ENCODE results near the gene CCL14. TPM values are rescaled to one million over a fixed set of nuclear protein-coding genes. Genes with fewer than 3 reads are reported as not detected.

The CCL14 gene
- total RNA-seq, 1 experiment from 2014 or later: not detected

- no peak overlapping the region for H3K14ac ChIP-seq (ENCODE audit: insufficient read depth, low read length)
Measured at GRCh38 chr17:35968520-35969054, 17.9 kb downstream of the CCL14 start.

More at GRCh38 chr17:35968520-35969054, 17.9 kb downstream of the CCL14 start:
- Histone ChIP-seq H2AFZ (ENCODE audit: low read length) (no peak overlapping the region), H3K4me2 (ENCODE audit: insufficient read depth, insufficient read length, low read length) (no peak overlapping the region), H4K91ac (ENCODE audit: insufficient read length, low read depth, low read length) (no peak overlapping the region), H3K18ac (ENCODE audit: insufficient read length, low read depth, low read length) (no peak overlapping the region), H3K27me3 (ENCODE audit: insufficient read depth, low read length) (no peaks in the 10 kb centered on the region), H3K79me1 (ENCODE audit: insufficient read depth, low read depth, low read length, poor library complexity, severe bottlenecking) (no peaks in the 10 kb centered on the region), H3K56ac (ENCODE audit: insufficient read length, low read depth, low read length) (no peak overlapping the region), H3K4me1 (ENCODE audit: insufficient read depth, low read length) (no peaks in the 10 kb centered on the region), H2BK120ac (ENCODE audit: low read depth, low read length, poor library complexity, severe bottlenecking) (no peak overlapping the region), H3K23ac (ENCODE audit: insufficient read length, low read depth, low read length) (no peak overlapping the region), H3K9me3 (ENCODE audit: control insufficient read depth, low read depth, low read length) (no peaks in the 10 kb centered on the region), H3T11ph (ENCODE audit: low read length) (no peak overlapping the region), H3K27ac (ENCODE audit: insufficient read length, low read depth, low read length) (no peak overlapping the region), H4K8ac (replicated peaks; ENCODE audit: insufficient read length, low read depth, low read length) (no peak overlapping the region), H2BK12ac (ENCODE audit: insufficient read length, low read depth, low read length) (no peak overlapping the region), H3K79me2 (ENCODE audit: insufficient read depth, low read length) (no peaks in the 10 kb centered on the region), H4K20me1 (ENCODE audit: control insufficient read depth, insufficient read depth, insufficient read length) (no peaks in the 10 kb centered on the region), H2BK5ac (ENCODE audit: insufficient read length, low read length) (no peak overlapping the region), H4K5ac (ENCODE audit: insufficient read length, low read depth, low read length) (no peak overlapping the region), H2BK20ac (ENCODE audit: low read depth, low read length, poor library complexity, severe bottlenecking) (no peak overlapping the region), H3K23me2 (ENCODE audit: insufficient read length, low read depth, low read length, poor library complexity, severe bottlenecking) (no peaks in the 10 kb centered on the region), H3K9ac (ENCODE audit: extremely low read depth, insufficient read length, low read length) (no peak overlapping the region), H2BK15ac (ENCODE audit: low read depth, low read length) (no peak overlapping the region), H3K4ac (ENCODE audit: low read depth, low read length) (no peak overlapping the region), H2AK5ac (ENCODE audit: insufficient read length, low read length) (no peak overlapping the region)
- H3K9me3 Mint-ChIP-seq: no peaks in the 10 kb centered on the region
- TF ChIP-seq CTCF (conservative IDR thresholded peaks at IDR 0.05): no peak
- WGBS (ENCODE audit: extremely low coverage, insufficient read length, low lambda C conversion rate): no CpG with 5 or more reads among the region's 10 CpGs
- no peak for DNase-seq
- no peak overlapping the region for H3K27ac Mint-ChIP-seq
- no peak overlapping the region for H3K4me3 Mint-ChIP-seq
- H3K36me3 Mint-ChIP-seq (ENCODE audit: insufficient read depth in 1 of 3, low read depth in 3 of 3): no peaks in the 10 kb centered on the region
- H3K27me3 Mint-ChIP-seq (ENCODE audit: low read depth): no peaks in the 10 kb centered on the region
- H3K4me1 Mint-ChIP-seq: peaks cover 2 to 6% of the 10 kb centered on the region in 2 experiments; a peak in 2 of 4 replicates

Data from H9 (cell line).